ENCODE results near the gene EFHC1.

GRCh38 chr6:52422156-52422555 lies 2.0 kb downstream of the EFHC1 start:
- no peak for TF ChIP-seq EP300 (IDR thresholded peaks at IDR 0.05)
- TF ChIP-seq, protein P1, sequence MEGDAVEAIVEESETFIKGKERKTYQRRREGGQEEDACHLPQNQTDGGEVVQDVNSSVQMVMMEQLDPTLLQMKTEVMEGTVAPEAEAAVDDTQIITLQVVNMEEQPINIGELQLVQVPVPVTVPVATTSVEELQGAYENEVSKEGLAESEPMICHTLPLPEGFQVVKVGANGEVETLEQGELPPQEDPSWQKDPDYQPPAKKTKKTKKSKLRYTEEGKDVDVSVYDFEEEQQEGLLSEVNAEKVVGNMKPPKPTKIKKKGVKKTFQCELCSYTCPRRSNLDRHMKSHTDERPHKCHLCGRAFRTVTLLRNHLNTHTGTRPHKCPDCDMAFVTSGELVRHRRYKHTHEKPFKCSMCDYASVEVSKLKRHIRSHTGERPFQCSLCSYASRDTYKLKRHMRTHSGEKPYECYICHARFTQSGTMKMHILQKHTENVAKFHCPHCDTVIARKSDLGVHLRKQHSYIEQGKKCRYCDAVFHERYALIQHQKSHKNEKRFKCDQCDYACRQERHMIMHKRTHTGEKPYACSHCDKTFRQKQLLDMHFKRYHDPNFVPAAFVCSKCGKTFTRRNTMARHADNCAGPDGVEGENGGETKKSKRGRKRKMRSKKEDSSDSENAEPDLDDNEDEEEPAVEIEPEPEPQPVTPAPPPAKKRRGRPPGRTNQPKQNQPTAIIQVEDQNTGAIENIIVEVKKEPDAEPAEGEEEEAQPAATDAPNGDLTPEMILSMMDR (IDR thresholded peaks at IDR 0.05) = no peak
